Measurements from ENCODE around the gene BBS9. TPM values are rescaled to one million over a fixed set of nuclear protein-coding genes. Genes with fewer than 3 reads are reported as not detected.
"Not testable (repeated sequence)": the region's sequence is repeated elsewhere in the genome, so short reads cannot be mapped to it uniquely, and the experiment has no call there.

Gene BBS9
- total RNA-seq, 4 donors from 2014 or later = 11.2 to 34.5 (median 20.4) TPM

DNA sequence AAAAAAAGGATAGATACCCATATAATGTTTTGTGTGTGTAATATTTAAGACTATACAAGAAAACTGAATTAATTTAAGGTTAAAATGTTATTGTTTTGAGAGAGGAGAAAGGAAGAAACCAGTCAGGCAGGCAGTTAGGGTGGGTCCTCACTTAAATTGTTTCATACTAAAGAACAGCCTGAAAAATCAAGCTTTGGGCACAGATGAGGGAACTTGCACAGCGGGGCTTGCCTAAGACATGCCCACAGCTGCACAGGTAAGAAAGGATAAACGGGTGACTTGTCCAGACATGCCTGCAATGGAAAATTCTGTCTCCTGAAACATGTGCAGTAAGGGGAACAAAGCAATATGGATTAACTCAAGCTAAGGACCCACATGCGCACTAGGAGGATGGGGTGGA, 158.4 kb downstream of the BBS9 start:
- Histone ChIP-seq H3K9me3 (peaks cover 0 to 4% (median 0%) of the 10 kb centered on the region in 3 donors), H3K36me3 (peaks cover 0 to 6% of the 10 kb centered on the region in 2 donors), H3K4me3 (no peak overlapping the region), H3K4me1 (no peaks in the 10 kb centered on the region), H3K27me3 (no peaks in the 10 kb centered on the region), H3K27ac (no peak overlapping the region)
- WGBS, 2 donors (ENCODE audit: low coverage in 1 of 2) = 94 to 100% methylated on average over 3 of the region's 3 CpGs
- ATAC-seq = no peak
- no peak for TF ChIP-seq POLR2A (IDR thresholded peaks at IDR 0.05)
- no peak for TF ChIP-seq EP300 (IDR thresholded peaks at IDR 0.05)
- TF ChIP-seq CTCF (IDR thresholded peaks at IDR 0.05) = no peak
- TF ChIP-seq POLR2AphosphoS5 (IDR thresholded peaks at IDR 0.05) = no peak

DNA sequence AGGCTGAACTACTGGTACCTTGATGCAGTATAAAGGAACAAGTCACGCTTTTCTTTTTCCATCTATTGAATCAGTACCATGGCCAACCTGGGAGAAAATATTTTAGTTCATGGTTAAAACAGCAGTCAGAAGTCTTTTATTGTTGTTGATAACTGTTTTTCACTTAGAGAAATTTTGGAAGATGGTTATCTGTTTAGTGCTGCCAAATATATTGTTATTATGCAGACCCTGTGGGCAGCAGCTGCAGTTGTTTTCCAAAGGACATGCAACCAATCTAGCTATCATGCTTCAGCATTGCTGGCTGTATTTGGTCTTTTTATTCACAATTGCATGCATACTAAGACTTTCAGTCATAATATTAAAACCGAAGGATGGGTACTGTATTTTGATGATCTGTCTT, 169.5 kb downstream of the BBS9 start:
- no peak for ATAC-seq
- Histone ChIP-seq H3K36me3 (peaks cover 0 to 9% of the 10 kb centered on the region in 2 donors), H3K4me3 (no peak overlapping the region), H3K9me3 (peaks cover 0 to 22% (median 0%) of the 10 kb centered on the region in 3 donors), H3K4me1 (no peaks in the 10 kb centered on the region), H3K27me3 (no peaks in the 10 kb centered on the region), H3K27ac (no peak overlapping the region)
- TF ChIP-seq POLR2AphosphoS5 (IDR thresholded peaks at IDR 0.05) = no peak
- no peak for TF ChIP-seq CTCF (IDR thresholded peaks at IDR 0.05)
- TF ChIP-seq EP300 (IDR thresholded peaks at IDR 0.05) = no peak
- TF ChIP-seq POLR2A (IDR thresholded peaks at IDR 0.05) = no peak
- 89 to 95% methylated on average over 2 of the region's 2 CpGs for WGBS, 2 donors (ENCODE audit: low coverage in 1 of 2)

- no peaks in the 10 kb centered on the region for H3K4me1 ChIP-seq
- H3K36me3 ChIP-seq = peaks cover 0 to 15% of the 10 kb centered on the region in 2 donors
- H3K27me3 ChIP-seq = no peaks in the 10 kb centered on the region
- TF ChIP-seq CTCF (IDR thresholded peaks at IDR 0.05) (no peak), POLR2AphosphoS5 (IDR thresholded peaks at IDR 0.05) (no peak), EP300 (IDR thresholded peaks at IDR 0.05) (no peak), POLR2A (IDR thresholded peaks at IDR 0.05) (no peak)
- no peak for ATAC-seq
- WGBS, 2 donors (ENCODE audit: low coverage in 1 of 2) = 94% methylated on average over 2 of the region's 2 CpGs
- peaks cover 0 to 22% (median 0%) of the 10 kb centered on the region in 3 donors for H3K9me3 ChIP-seq
- H3K27ac ChIP-seq = no peak overlapping the region
- no peak overlapping the region for H3K4me3 ChIP-seq
These were observed 170.1 kb downstream of the BBS9 start for GRCh38 chr7:33299425-33299824.

DNA sequence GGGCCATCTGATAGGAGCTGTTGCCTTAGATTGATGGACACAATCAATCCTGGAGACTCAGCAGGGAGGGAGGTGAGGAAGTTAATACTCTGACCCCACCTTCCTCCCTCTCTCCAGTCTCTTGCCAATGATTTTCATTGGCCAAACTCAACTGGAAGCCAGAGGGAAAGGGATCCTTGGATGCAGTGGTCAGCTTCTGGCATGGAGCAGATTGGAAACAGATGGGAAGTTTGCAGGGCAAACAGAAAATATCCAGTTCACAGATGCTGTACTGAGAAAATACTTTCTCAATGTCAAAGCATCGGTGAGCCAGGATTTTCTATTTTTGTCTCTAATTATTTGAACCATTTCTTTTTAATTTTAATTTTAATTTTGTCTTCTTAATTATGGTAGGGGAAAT, 170.8 kb downstream of the BBS9 start:
- Histone ChIP-seq H3K4me1 (no peaks in the 10 kb centered on the region), H3K36me3 (peaks cover 0 to 18% of the 10 kb centered on the region in 2 donors), H3K9me3 (peaks cover 0 to 22% (median 0%) of the 10 kb centered on the region in 3 donors), H3K27me3 (no peaks in the 10 kb centered on the region), H3K4me3 (no peak overlapping the region), H3K27ac (no peak overlapping the region)
- TF ChIP-seq POLR2AphosphoS5 (IDR thresholded peaks at IDR 0.05) (no peak), CTCF (IDR thresholded peaks at IDR 0.05) (no peak), POLR2A (IDR thresholded peaks at IDR 0.05) (no peak), EP300 (IDR thresholded peaks at IDR 0.05) (no peak)
- no peak for ATAC-seq
- WGBS, 2 donors (ENCODE audit: low coverage in 1 of 2) = 89 to 100% methylated on average over 1 of the region's 1 CpG

- no peak for ATAC-seq
- Histone ChIP-seq H3K27ac (no peak overlapping the region), H3K27me3 (no peaks in the 10 kb centered on the region), H3K4me3 (no peak overlapping the region), H3K9me3 (peaks cover 0 to 22% (median 0%) of the 10 kb centered on the region in 3 donors), H3K4me1 (no peaks in the 10 kb centered on the region), H3K36me3 (peaks cover 0 to 18% of the 10 kb centered on the region in 2 donors)
- no peak for TF ChIP-seq CTCF (IDR thresholded peaks at IDR 0.05)
- TF ChIP-seq EP300 (IDR thresholded peaks at IDR 0.05) = no peak
- no peak for TF ChIP-seq POLR2A (IDR thresholded peaks at IDR 0.05)
- no peak for TF ChIP-seq POLR2AphosphoS5 (IDR thresholded peaks at IDR 0.05)
These were observed 171.4 kb downstream of the BBS9 start for GRCh38 chr7:33300742-33301141.

- WGBS, 2 donors (ENCODE audit: low coverage in 1 of 2) = no CpG with 5 or more reads among the region's 33 CpGs
- ATAC-seq, H3K4me1 ChIP-seq, H3K27ac ChIP-seq, H3K27me3 ChIP-seq, H3K4me3 ChIP-seq: not testable (repeated sequence)
- H3K36me3 ChIP-seq = peaks cover 0 to 18% of the 10 kb centered on the region in 2 donors
- peaks cover 0 to 22% (median 0%) of the 10 kb centered on the region in 3 donors for H3K9me3 ChIP-seq
These were observed 174.7 kb downstream of the BBS9 start for GRCh38 chr7:33303978-33304557.

Data from gastroesophageal sphincter (tissue), 4 donors.